GM18520 (cell line): ENCODE data around the gene DHRS12.
A peak's percentile ranks its signal among the peaks of the same experiment; 100 is the strongest.

Source experiments
- ATAC-seq: cut with Tn5 transposase; IDR thresholded peaks from one replicate; pipeline ENCODE4 v1.9.1; 2021; ENCODE audit not compliant: unreplicated experiment

DHRS12 gene

DNA sequence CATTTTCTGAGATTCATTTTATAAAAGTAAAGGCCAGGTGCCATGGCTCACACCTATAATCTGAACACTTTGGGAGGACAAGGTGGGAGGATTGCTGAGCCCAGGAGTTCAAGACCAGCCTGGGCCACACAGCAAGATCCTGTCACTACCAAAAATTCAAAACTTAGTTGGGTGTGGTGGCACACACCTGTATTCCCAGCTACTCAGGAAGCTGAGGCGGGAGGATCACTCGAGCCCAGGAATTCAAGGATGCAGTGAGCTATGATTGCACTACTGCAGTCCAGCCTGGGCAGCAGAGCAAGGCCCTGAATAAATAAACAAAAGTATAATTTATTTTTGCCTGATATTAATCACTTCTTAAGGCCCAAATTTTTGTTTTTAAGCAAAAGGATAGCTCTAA, 40.5 kb downstream of the DHRS12 start:
- ATAC-seq = no peak

DNA sequence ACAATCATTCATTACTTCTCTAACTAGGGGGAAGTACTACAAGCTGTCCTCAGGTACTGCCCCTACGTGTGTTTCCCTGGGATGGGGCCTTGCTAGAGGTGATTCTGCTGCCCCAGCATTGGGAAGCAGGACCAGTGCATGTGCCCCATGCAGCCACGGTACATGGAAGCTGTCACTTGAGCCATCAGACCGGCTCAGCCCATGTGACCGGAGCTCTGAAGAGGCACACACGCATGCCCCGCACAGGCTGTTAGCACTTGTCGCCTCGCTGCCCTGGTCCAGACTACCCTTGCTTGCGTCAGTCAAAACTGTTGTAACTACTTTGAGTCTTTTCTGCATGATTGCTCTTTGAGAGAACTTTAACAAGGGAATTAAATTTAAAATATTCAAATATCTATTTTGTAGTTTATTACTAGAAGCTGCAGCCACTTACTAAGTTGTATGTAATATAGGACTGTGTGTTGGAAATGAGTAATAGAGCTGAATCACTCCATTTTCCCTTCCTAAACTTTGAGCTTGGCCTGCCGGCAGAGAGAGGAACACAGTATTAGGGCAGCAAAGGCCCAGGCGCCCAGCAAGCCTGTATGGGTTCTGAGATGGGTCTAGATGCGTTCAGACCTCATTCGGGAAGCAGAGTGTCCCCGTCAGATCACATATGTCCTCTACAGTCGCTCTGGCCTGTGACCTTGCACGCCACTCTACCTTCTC, 42.2 kb downstream of the DHRS12 start:
- ATAC-seq = no peak

DNA sequence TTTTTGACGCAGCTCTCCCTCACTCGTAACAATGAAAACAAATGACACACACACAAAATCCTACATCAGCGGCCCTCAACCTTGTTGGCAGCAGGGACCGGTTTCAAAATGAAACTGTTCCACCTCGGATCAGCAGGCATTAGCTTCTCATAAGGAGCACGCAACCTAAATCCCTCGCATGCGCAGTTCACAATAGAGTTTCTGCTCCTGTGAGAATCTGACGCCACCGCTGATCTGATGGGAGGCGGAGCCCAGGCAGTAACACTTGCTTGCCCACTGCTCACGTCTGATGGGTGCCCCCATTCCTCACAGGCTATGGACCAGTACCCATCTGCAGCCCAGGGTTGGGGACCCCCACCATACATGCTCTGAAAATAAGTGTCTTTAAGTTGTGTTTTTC, 43.4 kb downstream of the DHRS12 start:
- ATAC-seq = no peak

DNA sequence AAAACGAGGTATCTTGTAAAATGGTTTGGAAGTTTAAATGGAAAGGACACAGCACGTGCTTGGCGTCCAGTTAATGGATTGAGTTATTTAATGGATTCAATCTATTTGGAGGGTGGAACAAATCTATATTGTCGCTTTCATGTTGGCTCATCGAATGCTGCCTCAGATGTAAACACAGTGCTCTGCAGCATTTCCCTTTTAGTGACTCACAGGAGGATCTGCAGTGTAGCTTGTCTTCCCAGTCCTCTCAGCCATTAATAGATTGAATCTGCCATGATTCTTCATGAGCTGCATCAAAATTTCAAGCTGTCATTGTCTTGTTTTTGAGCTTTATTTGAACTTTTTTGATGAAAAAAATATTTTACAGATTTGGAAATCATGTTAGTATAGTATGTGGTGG, 44.7 kb downstream of the DHRS12 start:
- no peak for ATAC-seq

DNA sequence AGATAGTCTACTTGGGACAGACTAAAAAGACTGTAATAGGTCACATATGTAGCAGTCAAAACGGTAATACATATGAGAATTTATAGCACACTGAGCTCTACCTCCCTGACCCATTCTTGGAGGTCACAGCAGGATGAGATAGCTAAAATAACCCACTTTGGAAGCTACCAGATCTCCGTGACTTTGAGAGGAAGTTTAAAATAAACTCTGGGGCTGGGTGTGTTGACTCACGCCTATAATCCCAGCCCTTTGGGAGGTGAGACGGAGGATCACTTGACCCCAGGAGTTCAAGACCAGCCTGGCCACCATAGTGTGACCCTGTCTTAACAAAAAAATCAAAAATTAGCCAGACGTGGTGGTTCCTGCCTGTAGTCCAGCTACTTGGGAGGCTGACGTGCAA, 45.3 kb downstream of the DHRS12 start:
- no peak for ATAC-seq

DNA sequence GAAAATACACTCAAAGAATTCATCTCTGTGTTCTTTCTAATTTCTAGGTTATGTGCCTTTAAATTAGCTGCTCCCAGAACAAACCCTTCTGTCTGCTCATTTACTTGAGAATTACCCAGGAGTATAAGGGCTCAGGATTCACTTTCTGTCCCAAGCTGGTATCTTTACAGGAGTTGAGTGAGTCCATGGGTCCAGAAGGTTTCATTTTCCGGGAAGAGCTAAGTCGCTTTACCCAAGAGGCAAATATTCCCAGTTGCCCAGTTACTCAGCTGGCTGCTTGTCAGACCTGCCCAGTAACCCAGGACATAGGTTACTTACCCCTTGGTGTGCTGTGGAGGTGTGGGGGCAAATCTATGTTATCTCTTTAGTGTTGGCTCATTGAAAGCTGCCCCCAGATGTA, 47.3 kb downstream of the DHRS12 start:
- no peak for ATAC-seq

DNA sequence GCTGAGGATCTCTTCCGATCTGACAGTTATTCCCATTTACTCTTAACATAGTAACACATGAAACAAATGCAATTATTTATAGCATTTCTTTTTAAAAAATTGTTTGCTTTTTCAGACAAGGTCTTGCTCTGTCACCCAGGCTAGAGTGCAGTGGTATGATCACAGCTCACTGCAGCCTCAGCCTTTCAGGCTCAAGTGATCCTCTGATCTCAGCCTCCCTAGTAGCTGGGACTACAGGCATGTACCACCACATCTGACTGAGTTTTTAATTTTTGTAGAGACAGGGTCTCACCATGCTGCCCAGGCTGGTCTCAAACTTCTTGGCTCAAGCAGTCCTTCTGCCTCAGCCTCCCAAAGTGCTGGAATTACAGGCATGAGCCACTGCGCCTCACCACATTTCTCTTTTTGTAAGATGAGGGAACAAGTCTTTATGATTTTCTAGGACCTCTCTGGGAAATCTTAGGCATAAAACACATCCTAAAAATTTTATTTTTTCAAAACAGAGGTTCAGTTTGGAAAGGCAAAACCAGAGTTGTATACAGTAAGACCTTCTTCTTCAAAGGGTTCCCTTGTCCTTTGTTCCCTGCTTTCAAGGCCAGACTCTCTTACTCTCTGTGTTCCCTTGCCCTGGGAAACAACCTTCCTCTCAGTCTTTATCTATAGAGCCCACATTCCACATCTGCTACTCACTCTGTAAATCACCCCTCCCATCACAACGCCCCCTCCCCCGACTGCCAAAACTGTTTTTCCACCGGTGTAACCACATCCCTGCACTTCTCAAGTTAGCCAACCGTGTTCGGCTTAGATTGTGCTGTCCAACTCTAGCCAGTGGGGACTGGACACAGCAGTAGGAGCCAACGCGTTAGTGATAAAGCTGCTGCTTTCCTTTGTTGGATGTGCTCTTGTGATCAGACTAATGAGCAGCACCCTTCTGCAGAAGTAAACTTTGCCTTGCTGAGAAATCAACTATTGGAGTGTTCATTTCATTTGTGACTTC, 56.2 kb downstream of the DHRS12 start:
- ATAC-seq = no peak

DNA sequence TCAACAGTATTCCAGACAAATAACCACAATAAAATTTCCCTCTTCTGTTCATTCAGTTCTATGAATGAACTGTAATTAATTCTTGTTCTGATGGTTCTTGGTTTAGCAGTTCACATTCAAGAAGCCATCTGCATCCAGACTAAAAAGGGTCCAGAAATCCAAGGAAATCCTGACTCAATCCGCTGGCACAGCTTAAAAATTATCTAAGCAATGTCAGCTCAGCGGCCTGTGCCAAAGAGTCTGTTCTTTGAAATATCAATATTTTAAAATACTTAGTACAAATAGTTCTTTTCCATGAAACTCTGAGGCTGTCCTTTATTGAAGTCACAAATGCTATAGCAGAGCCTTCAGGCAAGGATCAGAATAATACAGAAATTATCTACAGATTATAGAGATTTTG, 57.2 kb downstream of the DHRS12 start:
- ATAC-seq = no peak

DNA sequence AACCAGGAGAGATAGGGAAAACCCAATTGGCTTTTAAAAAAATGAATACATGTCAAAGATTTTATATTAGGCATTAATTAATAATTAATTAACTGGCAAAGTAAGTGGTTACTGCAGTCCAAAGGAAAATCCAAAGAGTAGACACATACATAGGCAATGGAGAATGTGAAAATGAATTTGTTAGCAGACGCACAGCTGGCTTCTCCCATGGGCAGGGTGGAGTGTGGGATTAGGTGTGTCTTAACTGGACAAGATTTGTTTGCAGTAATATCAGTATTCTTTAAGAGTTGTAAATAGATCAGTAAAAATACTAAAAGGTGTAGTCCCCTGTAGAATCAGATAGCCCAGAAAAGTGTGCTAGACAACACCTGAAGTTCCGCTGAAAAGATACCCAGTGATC, 58.7 kb downstream of the DHRS12 start:
- ATAC-seq = no peak

DNA sequence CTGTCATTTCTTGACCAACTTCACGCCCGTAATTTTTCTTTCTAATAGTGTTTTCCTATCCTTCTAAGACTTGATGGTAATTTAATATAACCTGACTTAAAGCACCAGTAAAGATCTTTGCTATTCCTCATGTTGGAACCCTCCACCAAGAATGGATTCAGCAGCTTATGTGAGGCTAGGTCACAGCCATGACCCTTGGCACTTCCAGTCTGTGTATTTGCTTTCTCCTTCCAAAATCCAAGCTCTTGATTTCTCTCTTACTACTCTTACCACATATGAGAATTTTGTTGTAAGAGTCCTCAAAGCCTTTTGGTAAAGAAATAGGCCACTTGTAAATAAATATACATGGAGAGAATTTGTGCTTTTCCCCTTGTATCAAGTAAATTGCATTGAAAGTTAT, 61.4 kb downstream of the DHRS12 start:
- ATAC-seq = no peak

DNA sequence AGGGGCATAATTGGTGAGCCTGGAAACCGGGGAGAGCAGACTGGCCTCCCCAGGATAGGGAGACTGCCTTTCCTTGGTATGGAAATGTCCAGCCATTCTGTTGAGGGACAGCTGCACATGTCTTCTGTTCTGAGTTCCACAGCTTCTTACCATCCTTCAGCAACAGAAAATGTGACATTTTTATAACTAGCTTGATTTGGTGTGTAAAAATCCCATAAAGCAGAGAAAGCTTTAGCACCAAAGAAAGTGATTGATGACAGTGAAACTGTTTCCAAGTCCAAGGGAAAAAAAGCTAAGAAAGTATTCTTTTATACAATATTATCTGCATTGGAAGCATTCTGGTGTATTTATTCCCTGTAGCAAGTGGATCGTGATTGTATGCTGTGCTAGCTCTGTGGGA, 61.9 kb downstream of the DHRS12 start:
- no peak for ATAC-seq

DNA sequence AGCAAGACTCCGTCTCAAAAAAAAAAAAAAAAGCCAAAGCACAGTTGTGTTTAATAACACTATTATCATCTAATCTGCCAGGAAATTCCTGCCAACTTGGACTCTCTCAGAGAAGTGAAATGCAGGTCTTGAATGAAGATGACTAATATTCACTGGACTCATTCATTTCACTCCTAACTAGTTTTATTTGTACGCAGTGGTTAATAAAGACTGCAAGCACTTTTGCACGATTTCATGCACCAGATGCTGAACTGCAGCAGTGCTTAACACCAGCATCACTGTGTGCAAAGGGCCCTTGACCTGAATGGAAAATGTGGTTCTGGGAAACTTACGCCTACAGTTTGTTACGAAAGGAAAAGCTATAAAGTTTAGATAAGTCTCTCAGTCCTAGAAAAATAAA, 63.3 kb downstream of the DHRS12 start:
- ATAC-seq = no peak

DNA sequence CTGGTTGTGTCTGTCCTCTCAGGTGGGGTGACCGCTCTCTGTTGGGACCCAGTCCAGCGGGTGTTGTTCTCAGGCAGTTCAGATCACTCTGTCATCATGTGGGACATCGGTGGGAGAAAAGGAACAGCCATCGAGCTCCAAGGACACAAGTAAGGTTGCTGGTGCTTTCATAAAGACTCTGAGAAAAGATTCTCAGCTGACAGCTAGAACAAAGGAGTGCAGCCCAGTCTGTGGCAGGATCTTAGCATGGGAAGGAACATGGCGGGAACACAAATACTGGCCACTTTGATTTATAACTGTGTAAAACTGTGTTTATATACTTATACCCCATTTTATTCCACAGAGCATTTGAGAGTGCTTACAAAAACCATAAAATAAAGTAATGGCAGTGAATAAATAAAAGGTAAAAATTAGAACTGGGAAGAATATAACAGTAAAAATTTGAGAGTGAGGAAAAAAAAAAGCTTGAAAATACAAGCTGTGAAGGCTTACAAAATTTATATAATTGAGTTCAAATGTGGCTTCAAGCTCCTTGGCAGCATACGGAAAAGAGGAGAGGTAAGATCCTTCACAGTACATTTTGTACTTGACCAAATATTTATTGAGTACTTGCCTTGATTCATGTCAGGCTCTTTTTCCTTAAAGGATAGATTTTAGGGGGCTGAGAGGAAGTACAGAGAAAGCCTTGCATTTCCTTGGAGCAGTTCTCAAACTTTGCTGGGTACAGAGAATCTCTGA, 64.8 kb downstream of the DHRS12 start:
- ATAC-seq = no peak

DNA sequence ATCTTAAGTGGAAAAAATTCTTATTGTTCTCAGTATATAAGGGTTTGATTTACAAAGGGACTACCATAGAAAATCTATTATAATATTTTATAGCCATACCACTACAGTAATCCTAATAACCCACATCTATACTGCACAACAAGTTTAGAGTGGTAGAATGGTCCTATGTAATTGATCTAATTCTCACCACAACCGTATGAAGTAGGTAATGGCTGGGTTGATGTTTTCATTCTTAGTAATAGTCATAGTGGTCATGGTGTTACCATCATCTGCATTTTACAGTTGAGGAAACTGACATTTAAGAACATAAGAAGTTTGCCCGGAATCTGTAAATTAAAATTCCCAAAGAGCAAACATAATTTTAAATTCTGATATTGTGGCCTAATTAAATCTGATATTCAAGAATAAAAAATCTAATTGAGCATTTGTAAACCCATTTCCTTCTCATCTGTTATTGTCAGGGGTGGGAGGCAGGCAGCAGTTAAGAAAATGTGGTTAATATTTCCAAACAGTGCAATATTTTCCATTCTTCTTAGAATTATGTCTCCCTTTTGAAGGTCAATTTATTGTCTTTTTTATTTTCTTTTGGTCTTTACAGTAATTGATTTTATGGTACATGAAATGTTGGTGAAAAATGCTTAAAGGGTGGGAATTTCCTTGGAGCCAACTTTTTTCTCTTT, 65.6 kb downstream of the DHRS12 start:
- peak; percentile 56 for ATAC-seq

DNA sequence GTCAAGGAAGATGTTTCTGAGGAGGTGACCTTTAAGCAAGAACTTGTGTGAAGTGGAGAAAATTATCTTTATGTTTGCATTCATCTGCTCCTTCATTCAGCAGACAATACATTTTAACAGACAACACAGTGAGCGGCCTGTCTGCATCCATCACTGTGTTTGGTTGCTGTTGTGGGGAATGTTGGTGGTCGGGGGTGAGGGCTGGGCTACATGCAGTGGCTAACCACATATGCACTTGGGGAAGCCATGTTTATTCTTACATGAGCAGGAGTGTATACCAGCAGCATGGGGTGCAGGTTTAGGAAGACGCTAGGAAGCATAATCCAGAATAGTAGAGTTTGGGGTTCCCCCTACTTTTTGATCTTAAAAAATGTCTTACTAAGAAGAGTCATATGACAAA, 66.4 kb downstream of the DHRS12 start:
- no peak for ATAC-seq

DNA sequence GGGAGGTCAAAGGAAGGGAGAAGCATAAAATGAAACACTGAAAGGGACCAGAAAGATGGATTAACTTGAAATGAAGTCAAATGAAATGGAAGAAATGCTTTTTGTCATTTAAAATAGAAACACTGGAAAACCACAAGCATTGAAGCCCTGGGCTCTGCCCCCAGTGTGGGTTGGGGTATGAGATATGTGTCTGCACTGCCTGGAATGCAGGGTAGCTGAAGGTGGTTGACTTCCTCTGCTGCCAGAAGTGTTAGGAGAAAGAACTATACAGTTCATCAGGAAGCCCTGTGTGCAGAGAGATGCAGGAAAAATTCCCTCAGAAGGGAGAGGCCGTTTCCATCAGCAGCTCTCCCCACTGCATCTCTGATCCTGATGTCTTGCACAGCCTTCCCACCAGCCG, 69.2 kb downstream of the DHRS12 start:
- ATAC-seq = no peak

DNA sequence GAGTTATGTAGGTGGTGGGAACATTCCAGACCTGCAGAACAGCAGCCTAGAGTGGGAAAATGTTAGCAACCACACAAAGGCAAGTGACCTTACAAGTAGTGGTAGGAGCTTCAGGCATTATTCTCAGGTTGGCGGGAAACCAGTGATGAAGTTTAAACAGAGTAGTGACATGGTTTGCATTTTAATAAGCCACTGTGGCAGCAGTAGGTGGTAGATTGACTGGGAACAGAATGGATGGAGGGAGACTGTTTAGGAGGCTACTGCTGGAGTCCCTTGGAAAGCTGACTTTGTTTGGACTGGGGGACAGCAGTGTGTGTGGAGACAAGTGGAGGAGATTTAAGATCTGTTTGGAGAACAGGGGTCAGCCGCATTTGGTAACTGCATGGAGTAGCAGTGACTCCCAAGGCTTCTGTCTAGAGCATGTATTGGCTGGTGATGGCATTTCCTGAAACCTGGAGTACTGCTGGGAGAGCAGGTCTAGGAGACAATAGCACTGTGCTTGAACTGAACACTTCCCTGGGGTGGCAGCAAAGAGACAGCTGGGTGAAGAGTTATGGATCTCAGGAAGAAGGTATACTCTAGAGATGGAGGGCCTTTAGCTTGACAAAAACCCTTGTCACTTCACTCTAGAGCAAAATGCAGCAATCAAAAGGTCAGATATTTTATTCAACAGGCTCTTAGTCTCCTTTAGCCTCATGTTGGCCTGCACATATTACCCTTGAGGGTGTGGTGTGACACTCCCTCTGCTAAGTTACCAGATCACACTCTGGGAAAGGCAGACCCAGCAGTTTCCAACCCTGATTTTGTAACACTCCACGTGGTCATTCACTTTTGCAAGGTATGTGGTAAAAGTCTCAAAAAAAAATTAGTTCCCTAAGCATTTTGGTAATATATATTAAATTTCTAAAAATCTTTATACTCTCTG, 70.3 kb downstream of the DHRS12 start:
- no peak for ATAC-seq

DNA sequence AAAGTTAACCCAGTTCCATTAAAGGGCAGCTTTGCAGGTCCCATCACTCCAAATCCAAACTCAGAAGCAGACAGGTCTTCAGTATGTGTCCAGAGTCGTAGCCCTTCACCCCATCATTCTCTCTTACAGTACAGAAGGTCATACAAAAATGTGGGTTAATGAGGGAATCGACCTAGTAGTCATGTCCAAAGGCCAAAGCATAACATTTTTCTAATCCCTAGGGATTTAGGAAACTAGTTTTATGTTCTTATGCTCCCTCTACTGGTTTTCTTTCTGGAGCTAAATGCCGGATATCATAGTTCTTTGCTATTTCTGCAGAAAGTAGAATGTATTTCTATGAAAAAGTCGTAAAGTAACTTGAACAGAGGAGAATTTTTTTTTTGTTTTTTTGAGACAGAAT, 72.2 kb downstream of the DHRS12 start:
- no peak for ATAC-seq

DNA sequence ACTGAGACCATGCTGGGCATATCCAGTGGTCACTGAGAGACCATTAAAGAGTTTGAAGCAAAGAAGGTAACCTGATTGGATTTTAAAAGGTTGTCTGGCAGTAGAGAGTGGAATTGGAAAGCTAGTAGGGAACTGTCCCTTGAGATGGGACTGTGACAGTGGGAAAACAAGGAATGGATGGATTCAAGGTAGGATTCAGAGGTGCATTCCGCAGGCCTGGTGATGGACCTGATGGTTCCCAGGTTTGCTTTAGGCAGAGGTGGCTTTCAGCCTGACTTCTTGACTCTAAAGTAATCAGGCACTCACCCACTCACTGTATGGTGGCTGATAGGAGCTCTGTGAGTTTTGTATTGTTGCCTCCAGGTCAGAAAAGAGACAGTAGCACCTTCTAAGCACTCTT, 73.0 kb downstream of the DHRS12 start:
- no peak for ATAC-seq
